GM19468 (cell line): ENCODE results near the gene B3GALNT2.
A peak's percentile ranks its signal among the peaks of the same experiment; 100 is the strongest.

Source experiments
- ATAC-seq: cut with Tn5 transposase; IDR thresholded peaks from one replicate; pipeline ENCODE4 v1.9.1; 2021; ENCODE audit warnings: mild to moderate bottlenecking, moderate library complexity, moderate number of reproducible peaks; ENCODE audit not compliant: unreplicated experiment; ENCODE audit errors: extremely low read depth

B3GALNT2 gene

DNA sequence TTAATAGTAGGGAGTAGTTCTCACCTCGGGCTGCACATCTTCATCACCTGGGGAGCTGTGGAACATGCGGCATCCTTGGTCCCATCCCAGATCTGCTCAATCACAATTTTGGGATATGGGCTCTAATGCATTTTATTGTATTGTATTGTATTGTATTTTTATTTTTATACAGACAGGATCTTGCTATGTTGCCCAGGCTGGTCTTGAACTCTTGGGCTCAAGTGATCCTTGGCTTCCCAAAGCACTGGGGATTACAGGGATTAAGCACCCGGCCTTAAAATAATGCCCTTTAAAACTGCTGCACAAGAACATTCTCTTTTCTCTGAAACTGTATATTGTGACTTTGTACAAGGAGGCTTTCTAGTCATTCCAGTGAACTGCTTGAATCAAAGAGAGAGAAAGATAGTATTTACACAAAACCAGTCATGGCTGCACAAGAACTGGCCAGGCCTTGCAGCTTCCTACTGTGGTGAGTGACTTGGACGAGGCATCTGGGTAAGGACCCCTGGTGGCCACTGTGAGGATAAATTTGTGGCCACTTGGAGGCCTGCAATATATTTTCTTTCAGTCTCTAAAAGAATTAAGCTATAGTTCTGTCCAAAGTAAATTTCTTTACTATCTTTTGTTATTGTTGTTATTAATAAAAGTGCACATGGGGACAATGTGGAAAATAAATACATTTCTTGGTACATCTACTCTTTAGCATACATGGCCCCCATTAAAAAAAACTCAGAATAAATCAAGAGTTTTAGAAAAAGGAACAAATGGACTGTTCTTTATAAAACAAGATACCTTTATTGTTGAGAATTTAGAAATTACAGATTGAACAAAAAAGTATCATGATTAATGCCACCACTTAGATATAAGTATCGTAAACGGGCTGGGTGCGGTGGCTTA, 89.0 kb downstream of the B3GALNT2 start:
- ATAC-seq: peak; percentile 64

DNA sequence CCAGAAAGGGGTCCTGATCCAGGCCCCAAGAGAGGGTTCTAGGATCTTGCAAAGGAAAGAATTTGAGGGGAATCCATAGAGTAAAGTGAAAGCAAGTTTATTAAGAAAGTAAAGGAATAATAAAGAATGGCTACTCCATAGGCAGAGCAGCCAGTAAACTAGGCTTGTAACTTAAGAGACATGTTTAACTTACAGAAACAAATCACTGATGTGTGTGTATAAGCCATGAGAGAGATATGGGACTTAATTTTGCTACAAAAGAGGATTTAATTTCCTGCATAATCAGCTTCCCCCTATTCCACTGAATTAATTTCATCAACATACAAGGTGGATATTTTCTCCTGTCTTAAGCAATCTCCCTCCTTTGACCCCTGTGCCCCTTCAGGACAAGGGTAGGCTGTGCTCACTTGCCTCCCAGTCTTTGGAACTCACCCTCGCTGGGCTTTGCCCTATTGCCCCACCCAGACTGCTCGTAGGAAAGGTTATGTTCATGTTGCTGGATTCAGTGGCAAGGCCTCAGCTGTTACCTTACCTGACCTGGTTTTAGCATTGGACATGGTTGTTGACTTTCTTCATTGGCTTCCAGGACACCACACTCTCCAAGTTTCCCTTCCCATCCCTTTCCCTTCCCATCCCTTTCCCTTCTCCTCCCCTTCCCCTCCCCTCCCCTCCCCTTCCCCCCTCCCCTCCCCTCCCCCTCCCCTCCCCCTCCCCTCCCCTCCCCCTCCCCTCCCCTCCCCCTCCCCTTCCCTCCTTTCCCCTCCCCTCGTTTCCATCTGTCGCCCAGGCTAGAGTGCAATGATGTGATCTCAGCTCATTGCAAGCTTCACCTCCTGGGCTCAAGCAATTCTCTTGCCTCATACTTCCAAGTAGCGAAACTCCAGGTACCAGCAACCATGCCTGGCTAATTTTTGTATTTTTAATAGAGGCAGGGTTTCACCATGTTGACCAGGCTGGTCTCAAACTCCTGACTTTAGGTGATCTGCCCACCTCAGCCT, 92.5 kb downstream of the B3GALNT2 start:
- ATAC-seq: no peak

DNA sequence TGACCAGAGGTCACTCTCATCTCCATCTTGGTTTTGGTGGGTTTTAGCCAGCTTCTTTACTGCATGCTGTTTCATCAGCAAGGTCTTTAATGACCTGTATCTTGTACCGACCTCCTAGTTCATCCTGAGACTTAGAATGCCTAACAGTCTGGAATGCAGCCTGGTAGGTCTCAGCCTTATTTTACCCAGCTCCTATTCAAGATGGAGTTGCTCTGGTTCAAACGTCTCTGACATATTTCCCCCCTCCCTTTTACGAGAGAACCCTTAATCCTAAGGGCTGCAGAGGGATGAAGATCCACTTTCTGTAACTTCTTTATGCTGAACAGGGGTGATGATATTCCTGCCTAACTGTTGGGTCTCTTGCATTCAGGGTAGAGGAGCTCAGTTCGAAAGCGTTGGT, 93.8 kb downstream of the B3GALNT2 start:
- ATAC-seq: no peak

DNA sequence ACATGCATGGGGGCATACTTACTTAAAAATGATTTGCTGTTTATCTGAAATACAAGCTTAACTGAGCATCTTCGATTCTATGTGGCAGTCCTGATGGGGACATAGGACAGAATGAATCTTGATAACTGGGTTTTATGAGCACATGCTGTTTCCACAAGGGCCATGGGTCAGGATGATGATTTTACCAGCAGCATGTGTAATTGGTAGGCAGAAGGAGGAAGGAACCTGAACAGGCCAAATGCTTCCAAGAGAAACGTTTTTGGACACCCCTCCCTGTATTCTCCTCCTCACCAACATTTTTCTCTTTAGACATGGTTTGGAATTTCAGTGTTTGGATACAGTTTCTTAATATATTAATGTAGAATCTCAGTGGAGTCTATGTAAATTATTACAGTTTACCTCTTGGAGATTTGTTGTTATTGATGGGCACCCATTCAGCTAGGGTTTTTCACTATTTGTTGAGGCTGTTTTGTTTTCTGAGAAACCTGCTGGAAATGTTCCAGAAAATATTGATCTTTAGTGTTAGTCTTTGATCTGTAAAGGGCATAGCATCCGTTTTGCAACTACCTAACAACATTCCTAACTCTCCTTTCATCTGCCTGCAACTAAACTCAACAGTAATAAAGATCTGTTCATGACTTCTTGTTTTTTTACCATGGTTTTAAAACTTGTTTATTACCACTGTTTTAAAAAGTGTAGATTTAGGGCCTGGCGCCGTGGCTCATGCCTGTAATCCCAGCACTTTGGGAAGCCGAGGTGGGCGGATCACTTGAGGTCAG, 95.0 kb downstream of the B3GALNT2 start:
- no peak for ATAC-seq

DNA sequence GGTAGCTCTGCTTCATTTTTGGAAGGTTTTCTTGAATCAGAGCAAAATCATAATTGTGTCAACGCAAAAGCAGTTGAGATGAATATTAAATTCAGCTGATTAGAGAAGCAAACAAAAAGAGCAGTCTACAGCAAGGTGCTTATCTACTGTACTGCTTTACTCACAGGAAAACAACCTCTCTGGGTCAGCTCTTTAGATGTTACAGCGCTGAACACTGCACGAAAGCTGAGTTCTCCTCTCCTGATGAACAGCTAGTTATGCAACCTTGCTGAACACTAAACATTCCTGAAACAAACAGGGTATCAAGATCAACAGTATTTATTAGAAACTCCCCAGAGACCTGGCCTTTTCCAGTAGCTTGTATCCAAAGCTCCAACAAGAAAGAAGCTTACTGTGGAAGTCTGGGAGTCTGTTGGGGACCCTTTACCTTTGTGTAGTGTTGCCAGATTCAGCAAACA, 95.7 kb downstream of the B3GALNT2 start:
- ATAC-seq: no peak

DNA sequence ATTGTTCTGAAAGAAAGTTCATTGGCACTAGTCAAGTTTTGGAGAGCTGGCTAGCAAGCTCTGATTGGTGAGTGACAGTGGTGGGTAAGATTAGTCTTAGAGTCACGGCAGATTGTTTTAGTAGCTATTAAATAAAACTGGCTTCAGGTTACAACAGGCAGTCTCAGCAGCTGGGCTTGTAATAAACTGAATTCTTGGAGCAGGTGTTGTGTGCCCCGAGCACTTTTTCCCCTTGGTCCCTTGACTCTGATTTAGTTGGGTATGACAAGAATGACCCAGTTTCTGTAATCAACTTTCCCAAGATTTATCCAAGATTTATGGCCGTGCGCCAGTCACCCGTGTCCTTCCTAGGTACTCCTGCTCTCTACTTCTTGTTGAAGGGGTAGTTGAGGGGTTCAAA, 96.8 kb downstream of the B3GALNT2 start:
- ATAC-seq: no peak

DNA sequence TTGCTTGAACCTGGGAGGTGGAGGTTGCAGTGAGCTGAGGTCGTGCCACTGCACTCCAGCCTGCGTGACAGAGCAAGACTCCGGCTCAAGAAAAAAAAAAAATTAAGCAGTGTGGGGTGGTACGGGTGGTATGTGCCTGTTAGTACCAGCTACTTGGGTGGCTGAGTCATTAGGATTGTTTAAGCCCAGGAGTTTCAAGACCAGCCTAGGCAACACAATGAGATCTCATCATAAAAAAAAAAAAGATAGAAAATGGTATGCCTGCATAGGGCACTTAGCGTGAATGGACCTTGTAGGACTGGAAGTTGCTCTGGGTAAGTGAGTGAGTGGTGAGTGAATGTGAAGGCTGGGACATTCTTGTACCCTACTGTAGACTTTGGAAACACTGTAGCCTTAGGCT, 100.1 kb downstream of the B3GALNT2 start:
- no peak for ATAC-seq

DNA sequence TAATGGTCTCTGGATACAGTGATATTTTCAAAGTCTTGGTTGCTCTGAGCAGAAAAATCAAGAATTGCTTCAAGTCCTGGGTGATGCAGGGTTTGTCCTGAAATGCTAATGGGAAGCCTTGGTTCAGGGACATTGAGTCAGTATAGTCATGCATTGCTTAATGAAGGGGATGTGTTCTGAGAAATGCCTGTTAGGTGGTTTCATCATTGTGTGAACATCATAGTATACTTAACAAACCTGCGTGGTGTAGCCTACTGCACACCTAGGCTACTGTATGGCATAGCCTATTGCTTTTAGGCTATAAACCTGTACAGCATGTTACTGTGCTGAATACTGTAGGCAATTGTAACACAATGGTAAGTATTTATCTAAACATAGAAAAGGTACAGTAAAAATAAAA, 100.7 kb downstream of the B3GALNT2 start:
- no peak for ATAC-seq

DNA sequence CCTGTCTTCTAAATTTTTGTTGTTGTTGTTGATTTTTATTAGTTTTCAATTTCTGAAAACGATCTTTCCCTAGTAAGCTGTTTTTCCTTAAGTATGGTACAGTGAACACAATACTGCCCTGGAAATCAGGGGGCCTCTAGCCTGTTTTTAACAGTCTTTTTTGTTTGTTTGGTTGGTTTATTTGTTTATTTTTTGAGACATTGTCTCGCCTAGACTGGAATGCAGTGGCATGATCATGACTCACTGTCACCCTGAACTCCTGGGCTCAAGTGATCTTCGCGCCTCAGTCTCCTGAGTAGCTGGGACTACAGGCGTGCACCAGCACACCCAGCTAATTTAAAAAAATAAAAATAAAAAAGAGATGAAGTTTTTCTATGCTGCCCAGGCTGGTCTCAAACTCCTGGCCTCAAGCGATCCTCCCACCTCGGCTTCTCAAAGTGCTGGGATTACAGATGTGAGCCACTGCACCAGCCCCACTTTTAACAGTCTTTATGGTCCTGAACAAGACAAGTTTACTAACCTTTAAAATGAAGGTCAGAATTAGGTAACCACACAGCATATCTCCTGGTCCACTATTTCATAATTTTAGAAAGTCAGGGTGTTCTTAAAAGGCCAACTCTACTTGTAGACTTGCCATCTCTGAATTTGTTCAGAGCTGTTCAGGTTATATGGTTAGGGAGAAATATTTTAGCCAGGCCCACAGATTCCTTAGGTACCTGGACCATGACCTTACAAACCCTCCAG, 101.6 kb downstream of the B3GALNT2 start:
- ATAC-seq: no peak

DNA sequence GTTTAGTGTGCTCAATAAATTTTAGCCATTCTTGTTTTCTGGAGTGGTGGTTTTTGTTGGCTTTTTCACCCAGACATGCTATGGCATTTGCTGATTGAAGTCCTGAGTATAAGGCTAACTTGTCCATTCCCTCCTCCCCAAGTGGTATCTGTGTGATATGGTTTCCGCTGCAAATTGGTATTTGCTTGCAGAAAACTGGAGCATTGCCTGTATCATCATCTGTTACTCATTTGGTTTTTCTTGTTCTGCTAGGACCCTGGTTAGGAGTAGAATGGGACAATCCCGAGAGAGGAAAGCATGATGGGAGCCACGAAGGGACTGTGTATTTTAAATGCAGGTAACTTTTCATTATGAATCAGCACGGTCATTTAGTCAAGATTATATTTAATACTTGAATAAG, 103.0 kb downstream of the B3GALNT2 start:
- no peak for ATAC-seq
